HG03175 (cell line): Measurements from ENCODE around the gene CTPS1.

Source experiments
- ATAC-seq: cut with Tn5 transposase; IDR thresholded peaks from one replicate; pipeline ENCODE4 v1.9.1; 2021; ENCODE audit warnings: mild to moderate bottlenecking, moderate library complexity; ENCODE audit not compliant: unreplicated experiment

Gene CTPS1

DNA sequence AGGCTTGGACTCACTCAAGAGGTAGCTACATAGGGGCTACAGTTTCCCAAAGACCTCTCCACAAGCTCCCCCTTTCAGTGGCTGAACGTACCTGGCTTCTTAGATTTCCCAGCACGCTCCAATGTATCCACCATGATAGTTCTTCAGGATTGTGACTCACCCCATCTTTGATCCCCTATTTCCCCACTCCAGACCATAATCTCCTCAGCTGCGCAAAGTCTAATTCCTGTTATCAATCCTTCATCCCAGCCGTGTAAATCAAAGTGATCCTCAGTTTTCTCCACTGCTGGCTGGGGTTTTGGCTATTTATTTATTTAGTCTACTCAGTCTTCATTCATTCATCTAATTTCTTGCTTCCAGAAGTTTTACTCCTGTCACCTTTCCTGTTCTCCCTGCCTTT is 13.1 kb upstream of the CTPS1 start:
- ATAC-seq: no peak

DNA sequence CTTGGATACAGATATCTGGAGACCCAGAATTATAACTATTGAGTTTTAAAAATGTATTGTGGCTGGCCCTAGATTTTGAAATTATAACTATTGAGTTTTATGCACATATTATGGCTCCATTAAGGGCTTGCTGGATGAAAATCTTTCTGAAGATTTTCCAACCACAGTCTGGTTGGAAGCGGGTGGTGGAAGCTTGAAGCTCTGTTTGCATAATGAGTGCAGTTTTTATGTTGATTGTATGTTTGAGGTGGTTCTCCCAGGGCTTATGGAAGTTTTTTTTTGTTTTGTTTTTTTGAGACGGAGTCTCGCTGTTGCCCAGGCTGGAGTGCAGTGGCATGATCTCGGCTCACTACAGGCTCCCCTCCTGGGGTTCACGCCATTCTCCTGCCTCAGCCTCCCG is 10.1 kb upstream of the CTPS1 start:
- ATAC-seq: no peak

DNA sequence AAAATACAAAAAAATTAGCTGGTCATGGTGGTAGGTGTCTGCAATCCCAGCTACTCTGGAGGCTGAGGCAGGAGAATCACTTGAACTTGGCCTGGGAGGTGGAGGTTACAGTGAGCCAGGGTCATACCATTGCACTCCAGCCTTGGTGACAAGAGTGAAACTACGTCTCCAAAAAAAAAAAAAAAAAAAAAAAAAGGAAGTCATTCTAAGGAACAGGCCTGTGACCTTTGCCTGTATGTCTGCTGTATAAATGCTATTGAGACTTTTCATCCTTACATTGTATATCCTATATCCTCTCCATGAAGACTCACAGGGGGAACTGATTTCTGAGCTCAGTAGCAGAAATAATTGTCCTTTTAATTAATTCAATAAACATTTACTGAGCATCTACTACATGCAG is 7.5 kb upstream of the CTPS1 start:
- no peak for ATAC-seq

DNA sequence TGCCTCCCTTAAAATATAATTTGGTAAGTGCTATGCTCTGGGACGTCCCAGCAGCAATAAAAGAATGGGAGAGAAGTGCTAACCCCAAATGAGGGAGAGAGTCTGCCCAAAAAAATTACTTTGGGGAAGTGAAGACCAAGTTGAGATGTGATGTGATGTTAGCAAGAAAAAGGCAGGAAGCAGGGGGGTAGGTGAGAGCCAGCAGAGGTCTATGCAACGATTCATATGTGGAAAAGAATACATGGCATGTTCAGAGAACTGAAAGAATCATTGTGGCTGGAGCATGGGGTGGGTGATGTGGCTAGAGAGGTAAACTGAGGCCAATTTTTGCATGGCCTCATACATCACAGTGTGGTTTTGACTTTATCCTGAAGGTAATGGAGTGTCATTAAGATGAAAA is 5.6 kb upstream of the CTPS1 start:
- ATAC-seq: no peak

DNA sequence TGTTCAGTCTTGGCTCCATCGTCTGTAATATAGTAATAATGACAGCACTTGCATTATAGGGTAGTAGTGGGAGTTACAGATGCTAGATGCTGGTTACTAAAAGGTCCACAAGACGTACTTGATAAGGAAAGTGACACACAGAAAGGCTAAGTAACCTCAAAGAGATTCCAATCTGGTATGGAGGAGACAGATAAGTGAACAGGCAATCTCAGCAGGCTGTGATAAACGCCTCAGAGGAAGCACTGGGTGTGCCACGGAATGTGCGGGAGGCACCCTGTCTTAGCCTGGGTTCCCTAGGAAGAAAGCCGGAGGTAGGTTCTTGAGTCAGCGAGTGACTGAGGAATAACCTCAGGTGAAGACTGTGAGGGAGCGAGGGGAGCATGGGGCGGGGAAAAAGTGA is 4.6 kb upstream of the CTPS1 start:
- ATAC-seq: no peak

DNA sequence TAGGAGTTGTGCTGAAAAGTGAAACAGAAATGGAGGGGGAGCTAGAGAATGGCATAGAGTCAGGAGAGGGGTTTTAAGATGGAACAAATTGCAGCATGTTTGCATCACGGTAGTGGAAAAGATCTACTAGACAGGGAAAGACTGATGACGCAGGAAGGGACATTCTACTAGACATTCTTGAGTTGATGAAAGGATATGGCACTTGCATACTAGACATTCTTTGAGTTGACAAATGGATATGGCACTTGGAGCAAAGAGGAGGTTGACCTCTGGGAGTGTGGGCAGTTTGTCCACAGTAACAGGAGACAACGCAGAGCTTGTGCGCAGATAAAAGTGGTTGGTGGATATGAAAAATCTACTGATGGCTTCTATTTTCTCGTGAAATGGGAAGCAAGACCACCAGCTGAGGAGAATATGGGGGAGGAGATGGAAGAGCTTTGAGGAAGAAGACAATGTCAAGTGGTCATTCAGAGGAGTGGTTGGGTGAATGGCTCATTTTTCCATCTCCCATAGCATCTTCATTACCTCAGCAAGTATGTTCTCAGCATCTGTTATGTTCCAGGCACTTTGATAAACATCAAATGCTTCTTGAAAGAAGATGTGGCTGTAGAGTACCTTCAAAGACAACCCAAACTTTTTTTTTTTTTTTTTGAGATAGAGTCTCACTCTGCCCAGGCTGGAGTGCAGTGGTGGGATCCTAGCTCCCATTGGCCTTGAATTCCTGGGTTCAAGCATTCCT is 2.4 kb upstream of the CTPS1 start:
- no peak for ATAC-seq

DNA sequence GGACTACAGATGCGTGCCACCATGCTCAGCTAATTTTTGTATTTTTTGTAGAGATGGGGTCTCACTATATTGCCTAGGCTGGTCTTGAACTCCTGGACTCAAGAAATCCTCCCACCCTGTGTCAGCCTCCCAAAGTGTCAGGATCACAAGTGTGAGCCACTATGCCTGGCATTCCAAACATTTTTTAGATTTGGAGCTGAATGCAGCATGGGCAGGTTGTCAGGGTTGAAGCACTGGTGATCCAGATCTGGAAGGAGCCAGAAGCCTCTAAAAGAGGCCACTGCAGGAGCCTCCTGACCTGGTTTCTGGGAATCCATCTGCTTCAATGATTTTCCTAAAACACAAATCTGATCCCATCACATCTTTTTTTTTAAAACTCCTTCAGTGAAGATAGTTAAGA is 1.8 kb upstream of the CTPS1 start:
- no peak for ATAC-seq

DNA sequence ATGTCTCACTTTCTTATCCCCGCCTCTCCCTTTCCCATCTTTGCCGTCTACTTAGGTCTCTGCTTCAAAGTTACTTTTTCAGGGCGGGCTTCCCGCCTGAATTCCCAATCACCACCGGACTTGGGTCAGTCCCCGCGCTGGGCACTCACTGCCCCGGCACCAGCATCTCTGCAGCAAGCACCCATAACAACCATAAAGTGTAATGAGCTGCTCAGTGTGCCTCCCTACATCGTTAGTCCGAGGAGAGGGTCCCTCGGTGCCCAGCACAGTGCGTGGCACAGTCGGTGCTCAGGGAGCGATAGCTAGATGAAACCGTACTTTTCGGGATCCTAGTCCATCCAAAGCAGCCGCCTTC is 633 bp upstream of the CTPS1 start:
- no peak for ATAC-seq

DNA sequence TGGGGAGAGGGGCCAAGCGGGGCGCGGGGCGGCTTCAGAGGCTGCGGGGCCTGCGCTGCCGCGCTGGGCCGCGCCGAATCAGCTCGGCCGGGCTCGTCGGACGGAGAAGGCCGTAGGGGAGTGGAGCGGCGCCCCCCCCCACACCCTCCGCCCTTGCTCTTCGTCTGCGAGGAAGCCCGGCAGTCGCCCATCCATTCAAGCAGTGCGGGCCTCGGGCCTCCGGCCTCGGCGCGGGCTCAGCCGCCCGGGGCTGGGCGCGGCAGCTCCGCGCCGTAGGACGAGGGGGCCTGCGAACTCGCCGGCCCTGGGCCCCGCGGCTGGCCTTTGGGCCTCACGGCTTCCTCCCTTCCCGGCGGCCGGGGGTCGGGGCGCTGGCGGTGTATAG is 564 bp downstream of the CTPS1 start:
- no peak for ATAC-seq

DNA sequence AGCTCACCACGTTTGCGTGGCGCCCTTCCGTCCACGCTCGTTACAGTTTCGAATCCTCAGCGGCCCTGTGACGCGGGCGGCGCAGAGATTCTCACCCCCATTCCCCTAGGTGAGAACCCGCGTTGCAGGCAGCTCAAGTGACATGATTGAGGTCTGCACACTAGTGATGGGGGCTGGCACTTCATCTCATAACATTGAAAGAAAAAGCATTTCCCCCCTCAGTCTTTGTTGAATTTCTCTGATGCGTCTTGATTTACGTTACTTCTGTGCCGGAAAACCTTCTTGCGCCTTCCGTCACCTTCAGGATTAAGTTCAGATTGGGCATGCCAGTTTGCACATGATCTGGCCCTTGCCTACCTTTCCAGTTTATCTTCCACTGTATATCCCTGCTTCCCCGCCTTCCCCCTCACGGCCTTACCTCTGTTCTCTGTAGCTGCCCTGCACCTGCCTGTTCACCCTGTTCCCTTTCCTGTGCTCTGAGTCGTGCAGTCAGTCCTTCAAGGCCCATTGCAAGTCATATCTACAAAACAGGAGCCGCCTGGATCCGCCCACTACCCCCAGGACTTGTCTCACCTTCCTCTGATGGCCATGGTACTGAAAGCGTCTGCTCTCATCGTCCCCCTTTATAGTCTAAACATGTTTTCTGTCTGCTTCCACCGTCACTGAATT is 1.1 kb downstream of the CTPS1 start:
- peak; percentile 11 for ATAC-seq

DNA sequence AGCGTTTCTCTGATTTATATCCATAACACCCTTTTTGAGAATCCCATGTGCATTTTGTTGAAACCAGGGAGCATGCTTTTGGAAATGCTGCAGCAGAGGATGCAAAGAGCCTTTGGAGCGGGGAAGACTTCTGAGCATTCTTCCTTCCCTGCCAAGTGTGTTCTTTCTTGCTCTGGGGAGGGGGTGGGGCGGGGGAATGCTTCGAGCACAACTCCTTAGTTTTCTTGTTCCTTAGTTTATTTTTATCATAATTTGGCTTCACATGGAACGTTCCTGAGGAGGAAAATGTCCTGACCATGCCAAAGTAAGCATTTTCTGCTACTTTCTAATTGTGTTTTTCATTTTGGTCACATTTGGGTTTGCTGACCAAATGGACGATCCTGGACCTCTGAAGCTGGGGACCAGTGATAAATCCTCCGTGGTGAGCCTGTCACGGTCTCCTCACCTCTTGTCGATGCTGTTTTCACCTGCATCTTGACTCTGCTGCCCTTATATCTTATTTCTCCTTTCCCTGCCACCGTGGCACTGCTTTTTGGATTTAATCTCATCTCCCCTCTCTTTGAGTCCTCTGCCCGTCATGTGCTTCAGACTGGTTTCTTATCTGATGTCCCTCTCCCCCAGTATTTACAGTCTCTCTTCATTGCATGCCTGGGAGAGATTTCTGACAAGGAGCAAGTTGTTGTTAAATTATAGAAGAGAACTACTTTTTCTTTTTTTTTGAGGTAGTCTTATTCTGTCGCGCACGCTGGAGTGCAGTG is 2.4 kb downstream of the CTPS1 start:
- ATAC-seq: no peak

DNA sequence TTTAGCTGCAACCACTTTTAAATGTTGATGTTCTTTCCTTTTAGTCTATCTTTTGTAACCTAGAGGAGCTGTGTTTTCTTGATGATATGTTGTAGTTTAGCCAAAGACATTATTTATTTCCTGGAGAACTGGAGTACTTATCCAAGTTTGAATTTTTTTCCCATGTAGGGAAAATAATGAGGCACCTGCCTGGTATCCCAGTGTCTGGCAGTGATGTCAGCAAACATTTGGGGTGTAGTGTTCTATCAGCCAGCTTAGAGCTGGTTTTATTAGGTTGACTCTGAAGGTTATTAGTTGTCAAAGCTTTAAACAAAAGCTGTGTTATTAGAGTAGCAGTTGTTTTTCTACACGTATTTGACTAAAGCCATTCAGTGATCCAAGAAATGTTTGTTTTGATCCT is 3.2 kb downstream of the CTPS1 start:
- ATAC-seq: no peak

DNA sequence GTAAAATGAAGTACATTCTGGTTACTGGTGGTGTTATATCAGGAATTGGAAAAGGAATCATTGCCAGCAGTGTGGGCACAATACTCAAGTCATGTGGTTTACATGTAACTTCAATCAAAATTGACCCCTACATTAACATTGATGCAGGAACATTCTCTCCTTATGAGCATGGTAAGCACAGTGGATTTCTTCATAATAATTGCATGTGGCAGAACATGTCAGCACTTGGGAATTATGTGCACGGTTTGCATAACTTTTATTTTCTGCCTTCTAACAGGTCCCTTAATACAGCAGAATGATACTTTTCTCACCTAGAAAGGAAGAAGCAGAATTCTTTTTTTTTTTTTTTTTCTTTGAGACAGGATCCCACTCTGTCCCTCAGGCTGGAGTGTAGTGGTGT is 3.8 kb downstream of the CTPS1 start:
- no peak for ATAC-seq

DNA sequence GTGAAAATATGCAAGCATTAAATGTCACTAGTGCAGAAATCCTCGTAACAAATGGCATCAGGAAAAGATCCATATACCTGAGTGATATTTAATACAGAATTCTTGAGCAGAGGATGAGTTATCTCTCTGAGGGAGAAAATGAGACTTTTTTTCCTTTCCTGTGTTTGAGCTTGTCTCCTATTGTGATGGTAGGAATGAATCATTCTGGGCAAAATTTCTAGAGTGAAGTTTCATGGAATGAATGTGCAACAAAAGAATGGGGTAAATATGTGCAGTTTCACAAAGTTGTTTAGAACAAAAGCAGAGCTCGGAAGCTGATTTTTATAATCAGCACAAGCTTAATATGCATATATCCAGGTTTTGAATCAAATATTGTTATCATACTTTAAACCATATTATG is 4.6 kb downstream of the CTPS1 start:
- ATAC-seq: no peak

DNA sequence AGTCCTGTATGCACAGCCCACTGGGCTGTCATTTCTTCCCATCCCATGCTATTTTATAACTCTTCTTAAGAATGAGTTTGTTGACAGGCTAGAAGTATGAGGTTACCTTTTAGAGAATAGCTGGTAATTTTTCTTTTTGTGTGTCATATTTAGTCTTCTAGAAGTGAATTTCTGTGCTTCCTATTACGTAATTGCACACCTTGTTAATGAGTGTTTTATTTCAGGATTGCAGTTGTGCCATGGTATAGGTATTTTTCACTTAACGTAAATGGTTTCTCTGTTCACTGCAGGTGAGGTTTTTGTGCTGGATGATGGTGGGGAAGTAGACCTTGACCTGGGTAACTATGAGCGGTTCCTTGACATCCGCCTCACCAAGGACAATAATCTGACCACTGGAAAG is 5.0 kb downstream of the CTPS1 start:
- ATAC-seq: no peak

DNA sequence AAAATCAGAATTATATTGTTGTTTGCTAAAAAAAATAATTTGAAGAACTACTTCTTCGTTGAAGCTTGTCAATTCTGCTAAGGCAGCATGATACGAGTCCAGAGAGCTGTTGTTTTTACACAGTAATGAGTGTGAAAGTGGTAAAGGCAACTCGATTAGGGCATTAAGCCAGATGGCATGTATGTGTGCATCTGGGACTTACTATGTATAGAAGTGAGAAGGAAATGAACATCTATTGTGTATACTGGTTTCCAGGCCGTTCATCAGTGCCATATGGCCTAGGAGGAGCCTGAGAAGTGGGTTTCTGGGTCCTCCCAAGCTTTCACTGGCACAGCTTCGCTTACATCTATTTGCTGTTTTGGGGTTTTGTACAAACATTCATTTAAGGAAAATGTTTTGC is 5.7 kb downstream of the CTPS1 start:
- no peak for ATAC-seq

DNA sequence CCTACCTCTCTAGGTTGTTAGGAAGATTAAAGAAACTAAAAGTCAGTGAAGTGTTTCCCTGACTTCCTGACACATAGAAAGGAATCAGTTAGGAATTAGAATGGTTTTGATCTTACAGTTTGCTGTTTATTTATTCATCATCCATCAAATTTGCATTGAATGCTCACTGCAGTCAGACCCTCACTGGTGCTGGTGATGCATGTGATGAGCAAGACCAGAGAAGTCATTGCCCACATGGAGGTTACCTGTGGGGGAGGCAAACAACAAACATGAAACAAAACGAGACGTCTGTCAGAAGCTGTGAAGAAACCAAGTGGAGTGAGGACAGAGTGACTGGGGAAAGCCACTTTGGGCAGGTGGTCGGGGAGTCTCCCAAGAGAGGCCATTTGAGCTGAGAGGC is 6.4 kb downstream of the CTPS1 start:
- no peak for ATAC-seq

DNA sequence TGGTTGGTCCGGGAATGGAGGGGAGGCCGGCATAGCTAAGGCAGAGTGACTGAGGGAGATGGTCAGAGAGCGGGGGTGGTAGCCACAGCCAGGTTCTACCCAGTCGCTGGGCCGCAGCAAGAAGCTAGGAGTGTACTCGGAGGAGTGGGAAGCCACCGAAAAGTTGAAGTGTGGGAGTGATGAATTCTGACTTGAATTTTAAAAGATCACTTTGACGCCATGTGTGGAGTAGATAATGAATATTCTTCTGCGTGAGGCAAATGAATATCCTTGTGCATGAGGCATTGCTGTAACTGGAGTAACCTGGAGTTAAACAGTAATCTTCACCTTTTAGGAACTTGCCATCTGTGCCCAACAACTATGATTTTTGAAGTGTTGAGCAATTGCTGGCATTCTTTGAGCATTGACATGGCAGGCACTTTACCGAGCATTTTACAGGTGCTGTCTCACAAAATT is 6.9 kb downstream of the CTPS1 start:
- ATAC-seq: no peak

DNA sequence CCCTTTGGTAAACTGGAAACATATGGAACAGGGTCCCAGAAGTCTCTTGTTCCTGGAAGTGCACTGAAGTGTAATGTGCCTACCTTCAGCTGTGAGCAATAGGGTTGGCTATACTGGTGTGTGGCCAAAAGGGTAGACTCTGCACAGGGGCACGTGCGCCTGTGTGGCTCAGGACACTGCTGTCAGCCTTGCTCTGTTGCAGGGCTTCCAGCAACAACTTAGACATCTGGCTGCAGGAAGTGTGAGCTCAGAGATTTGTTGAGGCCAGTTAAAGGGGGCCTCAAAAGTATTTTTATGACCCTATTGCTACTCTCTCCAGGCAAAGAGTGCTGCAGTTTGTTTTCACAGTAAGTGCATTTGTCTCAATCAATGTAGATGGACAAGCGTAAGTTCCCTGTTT is 7.5 kb downstream of the CTPS1 start:
- ATAC-seq: no peak

DNA sequence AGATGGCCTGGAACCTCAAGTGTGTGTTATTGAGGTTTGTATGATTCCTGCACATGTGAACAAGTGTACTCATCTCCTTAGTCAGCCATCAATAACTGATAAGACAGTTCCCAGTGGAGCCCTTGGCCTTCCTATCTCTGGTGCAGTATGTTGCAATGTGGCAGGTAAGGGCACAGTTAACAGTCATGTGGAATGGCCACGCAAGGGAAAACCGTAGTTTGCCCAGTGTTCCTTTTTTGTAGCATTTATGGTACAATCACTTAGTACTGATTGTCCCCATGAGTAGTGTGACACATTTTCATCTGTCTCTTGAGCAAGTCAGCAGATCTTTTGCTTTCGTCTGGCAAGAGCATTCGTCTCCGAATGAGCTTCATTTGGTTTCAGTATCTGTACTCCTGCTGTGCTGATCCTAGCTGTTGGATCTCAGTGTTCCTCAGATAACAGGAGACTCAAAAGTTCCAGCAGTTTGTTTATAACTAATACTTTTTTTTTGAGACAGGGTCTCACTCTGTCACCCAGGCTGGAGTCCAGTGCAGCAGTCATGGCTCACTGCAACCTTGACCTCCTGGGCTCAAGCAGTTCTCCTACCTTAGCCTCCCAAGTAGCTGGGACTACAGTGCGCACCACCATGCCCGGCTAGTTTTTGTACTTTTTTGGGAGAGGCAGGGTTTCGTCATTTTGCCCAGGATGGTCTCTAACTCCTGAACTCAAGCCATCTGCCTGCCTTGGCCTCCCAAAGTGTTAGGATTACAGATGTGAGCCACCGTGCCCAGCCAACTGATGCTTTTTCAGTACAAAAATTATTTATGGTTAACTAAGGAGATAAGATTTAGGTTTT is 8.2 kb downstream of the CTPS1 start:
- ATAC-seq: no peak

DNA sequence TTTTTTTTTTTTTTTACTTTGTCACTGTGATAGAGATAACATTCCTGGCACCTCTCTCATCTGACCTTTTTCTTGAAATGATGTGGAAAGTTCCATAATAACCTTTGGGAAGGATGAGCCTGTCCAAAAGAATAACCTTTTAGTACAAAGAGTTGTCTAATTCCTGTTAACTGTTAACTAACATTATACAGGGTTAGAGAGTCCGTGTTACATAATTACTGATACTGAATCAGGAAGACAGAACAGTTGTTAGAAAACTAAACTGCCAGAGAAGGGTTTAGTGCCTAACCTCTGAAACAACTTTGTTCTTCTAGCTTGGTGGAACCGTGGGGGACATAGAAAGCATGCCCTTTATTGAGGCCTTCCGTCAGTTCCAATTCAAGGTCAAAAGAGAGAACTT is 8.8 kb downstream of the CTPS1 start:
- ATAC-seq: no peak
